ENCODE measurements around the gene KRT24. TPM values are rescaled to one million over a fixed set of nuclear protein-coding genes. Genes with fewer than 3 reads are reported as not detected.
"Not testable (repeated sequence)": the region's sequence is repeated elsewhere in the genome, so short reads cannot be mapped to it uniquely, and the experiment has no call there.

Gene KRT24
- not detected for total RNA-seq

- Histone ChIP-seq H3K4me1 (no peaks in the 10 kb centered on the region), H3K27ac (no peak within 1 kb of the TSS), H3K9me3 (no peaks in the 10 kb centered on the region), H3K4me3 (no peak within 1 kb of the TSS), H3K36me3 (no peaks in the 10 kb centered on the region), H3K27me3 (no peaks in the 10 kb centered on the region)
- TF ChIP-seq, protein P1, sequence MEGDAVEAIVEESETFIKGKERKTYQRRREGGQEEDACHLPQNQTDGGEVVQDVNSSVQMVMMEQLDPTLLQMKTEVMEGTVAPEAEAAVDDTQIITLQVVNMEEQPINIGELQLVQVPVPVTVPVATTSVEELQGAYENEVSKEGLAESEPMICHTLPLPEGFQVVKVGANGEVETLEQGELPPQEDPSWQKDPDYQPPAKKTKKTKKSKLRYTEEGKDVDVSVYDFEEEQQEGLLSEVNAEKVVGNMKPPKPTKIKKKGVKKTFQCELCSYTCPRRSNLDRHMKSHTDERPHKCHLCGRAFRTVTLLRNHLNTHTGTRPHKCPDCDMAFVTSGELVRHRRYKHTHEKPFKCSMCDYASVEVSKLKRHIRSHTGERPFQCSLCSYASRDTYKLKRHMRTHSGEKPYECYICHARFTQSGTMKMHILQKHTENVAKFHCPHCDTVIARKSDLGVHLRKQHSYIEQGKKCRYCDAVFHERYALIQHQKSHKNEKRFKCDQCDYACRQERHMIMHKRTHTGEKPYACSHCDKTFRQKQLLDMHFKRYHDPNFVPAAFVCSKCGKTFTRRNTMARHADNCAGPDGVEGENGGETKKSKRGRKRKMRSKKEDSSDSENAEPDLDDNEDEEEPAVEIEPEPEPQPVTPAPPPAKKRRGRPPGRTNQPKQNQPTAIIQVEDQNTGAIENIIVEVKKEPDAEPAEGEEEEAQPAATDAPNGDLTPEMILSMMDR (IDR thresholded peaks at IDR 0.05): no peak
- no peak for DNase-seq (ENCODE audit: low spot score)
Observed at GRCh38 chr17:40703652-40704051, at the start of gene KRT24. Gene KRT24 (minus strand): TSS chr17:40703752. CDS start chr17:40703693, 59 bp downstream.

GRCh38 chr17:40751065-40751464, 47.5 kb upstream of the KRT24 start:
- Histone ChIP-seq H3K4me1 (no peaks in the 10 kb centered on the region), H3K36me3 (no peaks in the 10 kb centered on the region), H3K4me3 (no peak overlapping the region), H3K9me3 (no peaks in the 10 kb centered on the region), H3K27me3 (no peaks in the 10 kb centered on the region), H3K27ac (no peak overlapping the region)
- TF ChIP-seq, protein P1 (IDR thresholded peaks at IDR 0.05): no peak
- DNase-seq (ENCODE audit: low spot score): no peak

GRCh38 chr17:40750391-40750790, 46.8 kb upstream of the KRT24 start:
- no peaks in the 10 kb centered on the region for H3K4me1 ChIP-seq
- no peak for DNase-seq (ENCODE audit: low spot score)
- no peak overlapping the region for H3K4me3 ChIP-seq
- H3K36me3 ChIP-seq: no peaks in the 10 kb centered on the region
- H3K9me3 ChIP-seq: no peaks in the 10 kb centered on the region
- TF ChIP-seq, protein P1 (IDR thresholded peaks at IDR 0.05): no peak
- no peaks in the 10 kb centered on the region for H3K27me3 ChIP-seq
- no peak overlapping the region for H3K27ac ChIP-seq

GRCh38 chr17:40748666-40749065, 45.1 kb upstream of the KRT24 start:
- not testable (repeated sequence) for H3K4me3 ChIP-seq; H3K27me3 ChIP-seq; DNase-seq (ENCODE audit: low spot score); H3K36me3 ChIP-seq; H3K27ac ChIP-seq; H3K4me1 ChIP-seq; H3K9me3 ChIP-seq

DNA sequence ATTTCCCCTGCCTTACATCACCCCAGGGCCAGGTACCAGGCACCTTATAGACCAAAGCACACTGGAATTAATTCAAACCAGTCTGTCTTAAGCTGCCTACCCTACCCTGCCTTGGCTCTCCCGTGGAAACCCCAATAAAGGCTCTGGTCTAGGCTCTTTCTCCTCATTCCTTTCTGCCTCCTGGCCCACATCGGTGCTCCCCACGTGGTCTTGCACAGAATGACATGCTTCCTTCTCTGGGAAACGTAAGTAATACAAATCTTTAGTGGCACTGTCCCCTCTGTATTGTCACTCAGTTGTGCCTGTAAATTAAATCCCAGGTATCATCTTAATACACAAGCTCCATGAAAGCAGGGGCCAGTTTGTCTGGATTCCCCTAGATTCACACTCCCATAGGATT, 35.0 kb upstream of the KRT24 start:
- Histone ChIP-seq H3K27me3 (no peaks in the 10 kb centered on the region), H3K27ac (no peak overlapping the region), H3K36me3 (no peaks in the 10 kb centered on the region), H3K4me3 (no peak overlapping the region), H3K9me3 (peaks cover 0 to 10% of the 10 kb centered on the region in 2 donors), H3K4me1 (no peaks in the 10 kb centered on the region)
- DNase-seq (ENCODE audit: low spot score): no peak
- TF ChIP-seq, protein P1 (IDR thresholded peaks at IDR 0.05): no peak

DNA sequence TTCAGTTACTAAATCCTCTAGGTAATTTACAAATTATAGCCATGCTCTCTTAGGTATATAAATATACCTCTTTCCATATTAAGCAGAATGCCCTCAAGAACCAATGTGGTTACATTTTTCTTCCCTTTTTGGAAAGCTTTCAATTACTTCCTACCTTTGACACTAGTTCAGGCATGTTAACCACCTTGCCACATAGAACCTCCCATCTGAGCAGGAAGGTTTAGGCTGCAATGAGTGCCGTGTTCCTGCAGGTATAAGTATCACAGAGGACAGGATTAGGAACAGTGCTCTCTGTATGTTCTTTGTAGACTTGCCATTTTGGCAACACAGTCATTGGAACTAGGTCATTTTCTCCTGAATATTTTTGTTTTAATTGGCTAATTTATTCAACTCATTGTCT, 31.5 kb upstream of the KRT24 start:
- Histone ChIP-seq H3K4me3 (no peak overlapping the region), H3K9me3 (no peaks in the 10 kb centered on the region), H3K27ac (no peak overlapping the region), H3K4me1 (no peaks in the 10 kb centered on the region), H3K36me3 (no peaks in the 10 kb centered on the region), H3K27me3 (no peaks in the 10 kb centered on the region)
- no peak for DNase-seq (ENCODE audit: low spot score)
- TF ChIP-seq, protein P1 (IDR thresholded peaks at IDR 0.05): no peak
